A549 (cell line): ENCODE measurements around the gene SLC26A6.

Experiments
- POLR2A ChIP-seq: IDR thresholded peaks from 2 replicates; pipeline ENCODE4 v1.6.1; 2012; ENCODE audit warnings: mild to moderate bottlenecking, low read length
- TF ChIP-seq, protein P1 (sequence below): fragments of >200 bp; sonication (Bioruptor Twin); formaldehyde crosslinking; IDR thresholded peaks from 3 replicates; pipeline ENCODE4 v1.5.1; 2016
- TF ChIP-seq, protein P2 (sequence below): IDR thresholded peaks from 2 replicates; pipeline ENCODE4 v1.6.1; 2012

- TF ChIP-seq, protein P1, sequence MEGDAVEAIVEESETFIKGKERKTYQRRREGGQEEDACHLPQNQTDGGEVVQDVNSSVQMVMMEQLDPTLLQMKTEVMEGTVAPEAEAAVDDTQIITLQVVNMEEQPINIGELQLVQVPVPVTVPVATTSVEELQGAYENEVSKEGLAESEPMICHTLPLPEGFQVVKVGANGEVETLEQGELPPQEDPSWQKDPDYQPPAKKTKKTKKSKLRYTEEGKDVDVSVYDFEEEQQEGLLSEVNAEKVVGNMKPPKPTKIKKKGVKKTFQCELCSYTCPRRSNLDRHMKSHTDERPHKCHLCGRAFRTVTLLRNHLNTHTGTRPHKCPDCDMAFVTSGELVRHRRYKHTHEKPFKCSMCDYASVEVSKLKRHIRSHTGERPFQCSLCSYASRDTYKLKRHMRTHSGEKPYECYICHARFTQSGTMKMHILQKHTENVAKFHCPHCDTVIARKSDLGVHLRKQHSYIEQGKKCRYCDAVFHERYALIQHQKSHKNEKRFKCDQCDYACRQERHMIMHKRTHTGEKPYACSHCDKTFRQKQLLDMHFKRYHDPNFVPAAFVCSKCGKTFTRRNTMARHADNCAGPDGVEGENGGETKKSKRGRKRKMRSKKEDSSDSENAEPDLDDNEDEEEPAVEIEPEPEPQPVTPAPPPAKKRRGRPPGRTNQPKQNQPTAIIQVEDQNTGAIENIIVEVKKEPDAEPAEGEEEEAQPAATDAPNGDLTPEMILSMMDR: peak; percentile 44; the same call in 2 of the 3 replicates
- peak; percentile 89 for TF ChIP-seq POLR2A
- TF ChIP-seq, protein P2, sequence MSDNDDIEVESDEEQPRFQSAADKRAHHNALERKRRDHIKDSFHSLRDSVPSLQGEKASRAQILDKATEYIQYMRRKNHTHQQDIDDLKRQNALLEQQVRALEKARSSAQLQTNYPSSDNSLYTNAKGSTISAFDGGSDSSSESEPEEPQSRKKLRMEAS: peak; percentile 56; the same call in 1 of the 2 replicates
Measured at GRCh38 chr3:48609088-48610005, 25.9 kb downstream of the SLC26A6 start, which contains the start of gene UQCRC1.
